A172 (cell line): Measurements from ENCODE around the gene RNF187. TPM values are rescaled to one million over a fixed set of nuclear protein-coding genes. Genes with fewer than 3 reads are reported as not detected.

Experiments used
- DNase-seq: peaks from one replicate; pipeline ENCODE4 v3.0.0-alpha.2; 2015; ENCODE audit warnings: low spot score
- total RNA-seq: library from RNA; depleted of rRNA; stranded (reverse); fragments of >200 nt; shearing (Covaris generic); gene quantifications from 2 replicates; pipeline ENCODE4 v1.2.3, GENCODE V29; 2014; rRNA removed

Gene RNF187
- total RNA-seq, 1 experiment from 2014 or later: 94.5 TPM

- no peak for DNase-seq
These were observed 57.1 kb downstream of the RNF187 start for GRCh38 chr1:228544021-228544850.

GRCh38 chr1:228544921-228545591 lies 57.9 kb downstream of the RNF187 start:
- DNase-seq: peak; percentile 63

Other genes with a start within 250 kb of the RNF187 start
- gene TRIM11, start 80.5 kb upstream of the RNF187 start, total RNA-seq: 35.9 and 36.1 TPM in 2 replicates
- gene TRIM17, start 70.5 kb upstream of the RNF187 start, total RNA-seq: not detected in 2 replicates
- gene RHOU, start 248.1 kb downstream of the RNF187 start, total RNA-seq: 1.8 and 2.6 TPM in 2 replicates